ENCODE data around the gene ARHGEF3.

DNA sequence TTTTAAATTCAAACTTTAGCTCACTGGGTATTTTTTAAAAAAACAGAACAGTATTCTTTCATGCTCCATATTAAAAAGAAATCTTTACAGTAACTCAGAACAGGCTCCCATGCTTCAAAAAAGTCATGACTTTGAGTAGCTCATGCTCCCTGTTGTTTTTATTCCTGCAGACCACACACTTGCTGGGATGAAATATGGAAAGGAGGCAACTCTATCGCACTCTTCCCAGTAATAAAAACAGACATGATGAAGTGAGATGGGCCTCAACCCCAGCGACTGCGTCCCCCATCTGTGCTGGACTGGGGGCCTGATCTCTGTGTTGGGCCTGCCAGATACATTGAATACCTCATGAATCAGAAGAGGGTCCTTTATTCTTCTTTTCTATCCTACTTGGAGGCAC is 58.9 kb downstream of the ARHGEF3 start:
- TF ChIP-seq EP300 (IDR thresholded peaks at IDR 0.05) (no peak), POLR2A (IDR thresholded peaks at IDR 0.05) (no peak)
- TF ChIP-seq, protein P1, sequence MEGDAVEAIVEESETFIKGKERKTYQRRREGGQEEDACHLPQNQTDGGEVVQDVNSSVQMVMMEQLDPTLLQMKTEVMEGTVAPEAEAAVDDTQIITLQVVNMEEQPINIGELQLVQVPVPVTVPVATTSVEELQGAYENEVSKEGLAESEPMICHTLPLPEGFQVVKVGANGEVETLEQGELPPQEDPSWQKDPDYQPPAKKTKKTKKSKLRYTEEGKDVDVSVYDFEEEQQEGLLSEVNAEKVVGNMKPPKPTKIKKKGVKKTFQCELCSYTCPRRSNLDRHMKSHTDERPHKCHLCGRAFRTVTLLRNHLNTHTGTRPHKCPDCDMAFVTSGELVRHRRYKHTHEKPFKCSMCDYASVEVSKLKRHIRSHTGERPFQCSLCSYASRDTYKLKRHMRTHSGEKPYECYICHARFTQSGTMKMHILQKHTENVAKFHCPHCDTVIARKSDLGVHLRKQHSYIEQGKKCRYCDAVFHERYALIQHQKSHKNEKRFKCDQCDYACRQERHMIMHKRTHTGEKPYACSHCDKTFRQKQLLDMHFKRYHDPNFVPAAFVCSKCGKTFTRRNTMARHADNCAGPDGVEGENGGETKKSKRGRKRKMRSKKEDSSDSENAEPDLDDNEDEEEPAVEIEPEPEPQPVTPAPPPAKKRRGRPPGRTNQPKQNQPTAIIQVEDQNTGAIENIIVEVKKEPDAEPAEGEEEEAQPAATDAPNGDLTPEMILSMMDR (IDR thresholded peaks at IDR 0.05): no peak
